Measurements from ENCODE around the gene IL3RA.
"Not testable (repeated sequence)": the region's sequence is repeated elsewhere in the genome, so short reads cannot be mapped to it uniquely, and the experiment has no call there.

IL3RA gene

GRCh38 chrX:1397441-1398270 lies 61.1 kb downstream of the IL3RA start:
- Mint-ChIP-seq H3K4me1 (peaks cover 37% of the 10 kb centered on the region), H3K9me3 (no peaks in the 10 kb centered on the region), H3K36me3 (peaks cover 78% of the 10 kb centered on the region), H3K4me3 (no peak overlapping the region), H3K27ac (no peak overlapping the region)
- no peak for DNase-seq (ENCODE audit: low spot score in 2 of 2)
- no peak for ATAC-seq

- H3K4me3 Mint-ChIP-seq: no peak overlapping the region
Observed at GRCh38 chrX:1398431-1399340, 62.1 kb downstream of the IL3RA start.

GRCh38 chrX:1400049-1400448 lies 63.5 kb downstream of the IL3RA start:
- H3K27ac Mint-ChIP-seq: no peak overlapping the region
- ATAC-seq (no peak), DNase-seq (ENCODE audit: low spot score in 2 of 2) (no peak)
- peaks cover 15% of the 10 kb centered on the region for H3K4me1 Mint-ChIP-seq
- H3K36me3 Mint-ChIP-seq: peaks cover 59% of the 10 kb centered on the region
- no peak overlapping the region for H3K4me3 Mint-ChIP-seq
- H3K9me3 Mint-ChIP-seq: no peaks in the 10 kb centered on the region

More at GRCh38 chrX:1398431-1399340, 62.1 kb downstream of the IL3RA start:
- Mint-ChIP-seq H3K27ac (peak overlapping the region; percentile 43), H3K9me3 (no peaks in the 10 kb centered on the region), H3K4me1 (peaks cover 28% of the 10 kb centered on the region), H3K36me3 (peaks cover 69% of the 10 kb centered on the region)
- ATAC-seq: peak; percentile 6
- DNase-seq (ENCODE audit: low spot score in 2 of 2): no peak

GRCh38 chrX:1400742-1401471 lies 64.3 kb downstream of the IL3RA start:
- DNase-seq (ENCODE audit: low spot score in 2 of 2) (no peak), ATAC-seq (no peak)
- peaks cover 52% of the 10 kb centered on the region for H3K36me3 Mint-ChIP-seq
- H3K4me3 Mint-ChIP-seq: no peak overlapping the region
- H3K4me1 Mint-ChIP-seq: peaks cover 6% of the 10 kb centered on the region
- no peaks in the 10 kb centered on the region for H3K9me3 Mint-ChIP-seq
- no peak overlapping the region for H3K27ac Mint-ChIP-seq

- peaks cover 43% of the 10 kb centered on the region for H3K36me3 Mint-ChIP-seq
- DNase-seq (ENCODE audit: low spot score in 2 of 2) (no peak), ATAC-seq (peak; percentile 25)
- H3K27ac Mint-ChIP-seq: no peak overlapping the region
- no peaks in the 10 kb centered on the region for H3K9me3 Mint-ChIP-seq
- no peak overlapping the region for H3K4me3 Mint-ChIP-seq
- no peaks in the 10 kb centered on the region for H3K4me1 Mint-ChIP-seq
Observed at GRCh38 chrX:1401611-1402430, 65.2 kb downstream of the IL3RA start.

- H3K9me3 Mint-ChIP-seq: no peaks in the 10 kb centered on the region
- ATAC-seq (no peak), DNase-seq (ENCODE audit: low spot score in 2 of 2) (no peak)
- H3K36me3 Mint-ChIP-seq: peaks cover 31% of the 10 kb centered on the region
- no peak overlapping the region for H3K4me3 Mint-ChIP-seq
- no peak overlapping the region for H3K27ac Mint-ChIP-seq
- no peaks in the 10 kb centered on the region for H3K4me1 Mint-ChIP-seq
Observed at GRCh38 chrX:1403228-1403627, 66.6 kb downstream of the IL3RA start.

- DNase-seq (ENCODE audit: low spot score in 2 of 2); ATAC-seq; H3K4me1 Mint-ChIP-seq; H3K4me3 Mint-ChIP-seq; H3K9me3 Mint-ChIP-seq; H3K27ac Mint-ChIP-seq: not testable (repeated sequence)
- peaks cover 25% of the 10 kb centered on the region for H3K36me3 Mint-ChIP-seq
Observed at GRCh38 chrX:1403867-1404266, 67.3 kb downstream of the IL3RA start.

- H3K27ac Mint-ChIP-seq; DNase-seq (ENCODE audit: low spot score in 2 of 2); ATAC-seq; H3K4me3 Mint-ChIP-seq; H3K9me3 Mint-ChIP-seq; H3K4me1 Mint-ChIP-seq: not testable (repeated sequence)
- peaks cover 12% of the 10 kb centered on the region for H3K36me3 Mint-ChIP-seq
Observed at GRCh38 chrX:1405769-1406168, 69.2 kb downstream of the IL3RA start.

GRCh38 chrX:1407035-1407434 lies 70.5 kb downstream of the IL3RA start:
- H3K4me1 Mint-ChIP-seq: no peaks in the 10 kb centered on the region
- DNase-seq (ENCODE audit: low spot score in 2 of 2) (no peak), ATAC-seq (no peak)
- H3K27ac Mint-ChIP-seq: no peak overlapping the region
- peaks cover 2% of the 10 kb centered on the region for H3K36me3 Mint-ChIP-seq
- H3K4me3 Mint-ChIP-seq: no peak overlapping the region
- H3K9me3 Mint-ChIP-seq: no peaks in the 10 kb centered on the region

GRCh38 chrX:1411326-1411725 lies 74.7 kb downstream of the IL3RA start:
- H3K27ac Mint-ChIP-seq: no peak overlapping the region
- no peak for ATAC-seq
- no peaks in the 10 kb centered on the region for H3K9me3 Mint-ChIP-seq
- no peaks in the 10 kb centered on the region for H3K36me3 Mint-ChIP-seq
- peaks cover 10% of the 10 kb centered on the region for H3K4me1 Mint-ChIP-seq
- no peak for DNase-seq (ENCODE audit: low spot score in 2 of 2)
- no peak overlapping the region for H3K4me3 Mint-ChIP-seq

GRCh38 chrX:1412551-1413161 lies 76.1 kb downstream of the IL3RA start:
- no peak overlapping the region for H3K4me3 Mint-ChIP-seq
- H3K9me3 Mint-ChIP-seq: no peaks in the 10 kb centered on the region
- H3K36me3 Mint-ChIP-seq: no peaks in the 10 kb centered on the region
- DNase-seq (ENCODE audit: low spot score in 2 of 2) (no peak), ATAC-seq (no peak)
- H3K27ac Mint-ChIP-seq: peak overlapping the region; percentile 84
- H3K4me1 Mint-ChIP-seq: peaks cover 10% of the 10 kb centered on the region

- ATAC-seq: no peak
- no peak for DNase-seq (ENCODE audit: low spot score in 2 of 2)
- Mint-ChIP-seq H3K4me1 (peaks cover 20% of the 10 kb centered on the region), H3K9me3 (no peaks in the 10 kb centered on the region), H3K4me3 (no peak overlapping the region), H3K27ac (no peak overlapping the region), H3K36me3 (peaks cover 21% of the 10 kb centered on the region)
Observed at GRCh38 chrX:1416327-1416784, 79.8 kb downstream of the IL3RA start.

- ATAC-seq (no peak), DNase-seq (ENCODE audit: low spot score in 2 of 2) (no peak)
- H3K9me3 Mint-ChIP-seq: no peaks in the 10 kb centered on the region
- peaks cover 29% of the 10 kb centered on the region for H3K36me3 Mint-ChIP-seq
- H3K27ac Mint-ChIP-seq: no peak overlapping the region
- peaks cover 20% of the 10 kb centered on the region for H3K4me1 Mint-ChIP-seq
- H3K4me3 Mint-ChIP-seq: no peak overlapping the region
Observed at GRCh38 chrX:1416965-1417760, 80.6 kb downstream of the IL3RA start.

All from stimulated activated effector memory CD8-positive, alpha-beta T cell treated with anti-CD3 and anti-CD28 coated beads, Interleukin-12 subunit alpha, Interleukin-12 subunit beta, amount 100 ng/mL, for 72 hours (primary cell).